ENCODE results near the gene BLNK. TPM values are rescaled to one million over a fixed set of nuclear protein-coding genes. Genes with fewer than 3 reads are reported as not detected.
"Not testable (repeated sequence)": the region's sequence is repeated elsewhere in the genome, so short reads cannot be mapped to it uniquely, and the experiment has no call there.

BLNK gene
- total RNA-seq = not detected

GRCh38 chr10:96271016-96271815 is at the start of gene BLNK:
Gene BLNK (minus strand): TSS chr10:96271569. CDS start chr10:96271398, 171 bp downstream.
- DNase-seq = no peak
- intact Hi-C loops (cut with DNase I, micrococcal nuclease) = no loop called here
- ATAC-seq = no peak
- Mint-ChIP-seq H3K9me3 (ENCODE audit: low read depth) (no peaks in the 10 kb centered on the region), H3K36me3 (ENCODE audit: low read depth) (no peaks in the 10 kb centered on the region), H3K4me3 (no peak within 1 kb of the TSS), H3K4me1 (peaks cover 5% of the 10 kb centered on the region), H3K27ac (no peak within 1 kb of the TSS), H3K27me3 (peaks cover 9% of the 10 kb centered on the region)
- POLR2A ChIA-PET = no interaction called here
- CTCF ChIA-PET = interaction anchor here (0.5 to 1.4 kb wide), 7 partner anchors 20 to 890 kb away, joined by 3 to 6 read pairs (median 3); no protein-coding TSS in a partner anchor

GRCh38 chr10:96319754-96320474 is 48.5 kb upstream of the BLNK start:
- peaks cover 10% of the 10 kb centered on the region for H3K27me3 Mint-ChIP-seq
- no peaks in the 10 kb centered on the region for H3K9me3 Mint-ChIP-seq (ENCODE audit: low read depth)
- no peak overlapping the region for H3K27ac Mint-ChIP-seq
- no peaks in the 10 kb centered on the region for H3K4me1 Mint-ChIP-seq
- ChIA-PET POLR2A (interaction anchor here (0.6 kb wide), 1 partner anchor 534 kb away, joined by 3 read pairs; no protein-coding TSS in a partner anchor), CTCF (interaction anchor here (1.1 to 4.9 kb wide), 5 partner anchors 14 to 303 kb away, joined by 3 to 24 read pairs (median 8); partner anchors contain the start of gene DNTT)
- DNase-seq (no peak), ATAC-seq (no peak)
- H3K36me3 Mint-ChIP-seq (ENCODE audit: low read depth) = no peaks in the 10 kb centered on the region
- intact Hi-C loops (cut with DNase I, micrococcal nuclease) = no loop called here
- no peak overlapping the region for H3K4me3 Mint-ChIP-seq

GRCh38 chr10:96317067-96317833 is 45.9 kb upstream of the BLNK start:
- POLR2A ChIA-PET = no interaction called here
- intact Hi-C loops (cut with DNase I, micrococcal nuclease) = no loop called here
- Mint-ChIP-seq H3K9me3 (ENCODE audit: low read depth) (no peaks in the 10 kb centered on the region), H3K4me3 (no peak overlapping the region), H3K27me3 (peaks cover 10% of the 10 kb centered on the region), H3K4me1 (no peaks in the 10 kb centered on the region), H3K27ac (no peak overlapping the region), H3K36me3 (ENCODE audit: low read depth) (no peaks in the 10 kb centered on the region)
- no peak for DNase-seq
- no peak for ATAC-seq
- CTCF ChIA-PET = interaction anchor here (0.6 to 2.0 kb wide), 7 partner anchors 9 to 841 kb away, joined by 3 to 5 read pairs (median 3); no protein-coding TSS in a partner anchor

GRCh38 chr10:96313344-96313743 is 42.0 kb upstream of the BLNK start:
- ATAC-seq (no peak), DNase-seq (no peak)
- no peak overlapping the region for H3K27ac Mint-ChIP-seq
- no peaks in the 10 kb centered on the region for H3K9me3 Mint-ChIP-seq (ENCODE audit: low read depth)
- no peaks in the 10 kb centered on the region for H3K4me1 Mint-ChIP-seq
- peaks cover 13% of the 10 kb centered on the region for H3K27me3 Mint-ChIP-seq
- no peaks in the 10 kb centered on the region for H3K36me3 Mint-ChIP-seq (ENCODE audit: low read depth)
- ChIA-PET POLR2A (no interaction called here), CTCF (interaction anchor here (0.6 to 1.5 kb wide), 2 partner anchors 55 to 84 kb away, joined by 3 to 4 read pairs; no protein-coding TSS in a partner anchor)
- intact Hi-C loops (cut with DNase I, micrococcal nuclease) = no loop called here
- H3K4me3 Mint-ChIP-seq = no peak overlapping the region

- intact Hi-C loops (cut with DNase I, micrococcal nuclease) = no loop called here
- CTCF ChIA-PET = interaction anchor here (1.0 to 1.5 kb wide), 2 partner anchors 9 to 29 kb away, joined by 4 to 5 read pairs; no protein-coding TSS in a partner anchor
Measured at GRCh38 chr10:96311180-96311715, 39.9 kb upstream of the BLNK start.

GRCh38 chr10:96310321-96310669 is 38.9 kb upstream of the BLNK start:
- Mint-ChIP-seq H3K27ac (no peak overlapping the region), H3K27me3 (peaks cover 3% of the 10 kb centered on the region), H3K36me3 (ENCODE audit: low read depth) (no peaks in the 10 kb centered on the region), H3K4me3 (no peak overlapping the region), H3K9me3 (ENCODE audit: low read depth) (no peaks in the 10 kb centered on the region), H3K4me1 (peaks cover 5% of the 10 kb centered on the region)
- ChIA-PET POLR2A (no interaction called here), CTCF (interaction anchor here (1.0 to 1.5 kb wide), 2 partner anchors 9 to 29 kb away, joined by 4 to 5 read pairs; no protein-coding TSS in a partner anchor)
- intact Hi-C loops (cut with DNase I, micrococcal nuclease) = no loop called here
- ATAC-seq (no peak), DNase-seq (no peak)

More at GRCh38 chr10:96311180-96311715, 39.9 kb upstream of the BLNK start:
- H3K4me1 Mint-ChIP-seq = peaks cover 5% of the 10 kb centered on the region
- H3K27me3 Mint-ChIP-seq = peaks cover 7% of the 10 kb centered on the region
- DNase-seq (no peak), ATAC-seq (no peak)
- H3K36me3 Mint-ChIP-seq (ENCODE audit: low read depth) = no peaks in the 10 kb centered on the region
- POLR2A ChIA-PET = no interaction called here
- no peak overlapping the region for H3K4me3 Mint-ChIP-seq
- no peak overlapping the region for H3K27ac Mint-ChIP-seq
- H3K9me3 Mint-ChIP-seq (ENCODE audit: low read depth) = no peaks in the 10 kb centered on the region

- no peak for ATAC-seq
- no peak overlapping the region for H3K27ac Mint-ChIP-seq
- H3K4me1 Mint-ChIP-seq = peaks cover 7% of the 10 kb centered on the region
- H3K4me3 Mint-ChIP-seq = no peak overlapping the region
- ChIA-PET CTCF (interaction anchor here (1.5 kb wide), 1 partner anchor 8 kb away, joined by 5 read pairs; no protein-coding TSS in a partner anchor), POLR2A (no interaction called here)
- H3K9me3 Mint-ChIP-seq (ENCODE audit: low read depth) = no peaks in the 10 kb centered on the region
- DNase-seq = no peak
- no peaks in the 10 kb centered on the region for H3K36me3 Mint-ChIP-seq (ENCODE audit: low read depth)
- peaks cover 3% of the 10 kb centered on the region for H3K27me3 Mint-ChIP-seq
- intact Hi-C loops (cut with DNase I, micrococcal nuclease) = no loop called here
Measured at GRCh38 chr10:96309628-96310320, 38.4 kb upstream of the BLNK start.

GRCh38 chr10:96308854-96309253 is 37.5 kb upstream of the BLNK start:
- POLR2A ChIA-PET; H3K36me3 Mint-ChIP-seq (ENCODE audit: low read depth); DNase-seq; H3K27ac Mint-ChIP-seq; H3K27me3 Mint-ChIP-seq; intact Hi-C loops (cut with DNase I, micrococcal nuclease); ATAC-seq; H3K9me3 Mint-ChIP-seq (ENCODE audit: low read depth); H3K4me3 Mint-ChIP-seq: not testable (repeated sequence)
- CTCF ChIA-PET = interaction anchor here (1.4 to 1.9 kb wide), 3 partner anchors 14 to 26 kb away, joined by 6 read pairs; no protein-coding TSS in a partner anchor
- peaks cover 15% of the 10 kb centered on the region for H3K4me1 Mint-ChIP-seq

- Mint-ChIP-seq H3K36me3 (ENCODE audit: low read depth) (no peaks in the 10 kb centered on the region), H3K4me1 (peaks cover 22% of the 10 kb centered on the region), H3K4me3 (peak overlapping the region; percentile 32), H3K27ac (no peak overlapping the region), H3K27me3 (peaks cover 12% of the 10 kb centered on the region), H3K9me3 (ENCODE audit: low read depth) (no peaks in the 10 kb centered on the region)
- intact Hi-C loops (cut with DNase I, micrococcal nuclease) = no loop called here
- CTCF ChIA-PET = interaction anchor here (0.6 to 0.9 kb wide), 3 partner anchors 11 to 69 kb away, joined by 3 read pairs; no protein-coding TSS in a partner anchor
- POLR2A ChIA-PET = no interaction called here
- DNase-seq (peak; percentile 43), ATAC-seq (peak; percentile 63)
Measured at GRCh38 chr10:96306516-96306915, 35.1 kb upstream of the BLNK start.

- H3K4me3 Mint-ChIP-seq = no peak overlapping the region
- no peak overlapping the region for H3K27ac Mint-ChIP-seq
- intact Hi-C loops (cut with DNase I, micrococcal nuclease) = no loop called here
- no peaks in the 10 kb centered on the region for H3K9me3 Mint-ChIP-seq (ENCODE audit: low read depth)
- peaks cover 14% of the 10 kb centered on the region for H3K27me3 Mint-ChIP-seq
- CTCF ChIA-PET = interaction anchor here (1.4 to 2.9 kb wide), 4 partner anchors 10 to 75 kb away, joined by 3 to 15 read pairs (median 6); no protein-coding TSS in a partner anchor
- H3K4me1 Mint-ChIP-seq = peaks cover 37% of the 10 kb centered on the region
- peak; percentile 26 for DNase-seq
- ATAC-seq = peak; percentile 23
- H3K36me3 Mint-ChIP-seq (ENCODE audit: low read depth) = no peaks in the 10 kb centered on the region
- POLR2A ChIA-PET = no interaction called here
Measured at GRCh38 chr10:96305019-96305418, 33.6 kb upstream of the BLNK start.
